NCI-H2081 treated with DMSO at 0.1 percent for 48 hours (cell line): ENCODE results near the gene IRAK1.
A peak's percentile ranks its signal among the peaks of the same experiment; 100 is the strongest.
"Not testable (repeated sequence)": the region's sequence is repeated elsewhere in the genome, so short reads cannot be mapped to it uniquely, and the experiment has no call there.

ENCODE experiments used
- DNase-seq: peaks from one replicate; lab custom pipeline; 2025; lab: John Stamatoyannopoulos, UW

Gene IRAK1

GRCh38 chrX:153993978-153994377 lies 25.7 kb downstream of the IRAK1 start:
- DNase-seq: no peak

DNA sequence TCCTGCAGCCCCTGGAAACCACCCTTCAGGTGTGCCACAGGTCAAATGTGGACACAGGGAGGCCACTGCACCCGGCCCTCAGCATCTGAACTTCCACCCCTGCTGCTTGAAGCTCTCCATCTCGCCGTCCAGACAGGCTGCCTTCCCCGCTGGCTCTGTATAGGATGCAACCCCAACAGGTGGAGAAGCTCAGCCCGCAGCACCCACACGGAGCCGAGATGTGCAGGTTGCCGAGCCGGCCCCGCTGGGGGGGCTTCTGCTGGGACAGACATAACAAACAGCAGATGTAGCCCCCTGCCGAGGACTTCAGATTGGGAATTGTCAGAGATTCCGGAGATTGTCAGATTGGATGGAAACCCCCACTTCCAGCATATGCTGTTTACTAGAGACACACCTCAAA lies 26.6 kb downstream of the IRAK1 start:
- no peak for DNase-seq

DNA sequence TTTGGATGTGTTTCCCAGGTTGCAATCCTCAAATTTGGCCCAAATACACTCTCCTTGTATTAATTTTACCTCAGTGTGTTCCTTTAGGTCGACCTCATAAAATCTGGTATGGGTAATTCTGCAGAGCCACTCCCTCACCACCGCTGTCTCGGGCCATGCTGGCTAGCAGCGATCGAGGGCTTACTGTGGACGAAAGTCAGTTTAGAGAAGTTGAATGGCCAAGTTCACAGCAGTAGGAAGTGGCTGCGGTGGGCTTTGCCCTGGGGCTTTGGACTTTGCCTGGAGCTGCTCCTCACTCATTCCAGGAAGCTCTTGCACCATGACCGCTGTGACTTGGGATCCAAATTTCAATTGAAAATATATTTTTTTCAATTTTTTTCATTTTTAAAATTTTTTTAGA lies 27.5 kb downstream of the IRAK1 start:
- no peak for DNase-seq

DNA sequence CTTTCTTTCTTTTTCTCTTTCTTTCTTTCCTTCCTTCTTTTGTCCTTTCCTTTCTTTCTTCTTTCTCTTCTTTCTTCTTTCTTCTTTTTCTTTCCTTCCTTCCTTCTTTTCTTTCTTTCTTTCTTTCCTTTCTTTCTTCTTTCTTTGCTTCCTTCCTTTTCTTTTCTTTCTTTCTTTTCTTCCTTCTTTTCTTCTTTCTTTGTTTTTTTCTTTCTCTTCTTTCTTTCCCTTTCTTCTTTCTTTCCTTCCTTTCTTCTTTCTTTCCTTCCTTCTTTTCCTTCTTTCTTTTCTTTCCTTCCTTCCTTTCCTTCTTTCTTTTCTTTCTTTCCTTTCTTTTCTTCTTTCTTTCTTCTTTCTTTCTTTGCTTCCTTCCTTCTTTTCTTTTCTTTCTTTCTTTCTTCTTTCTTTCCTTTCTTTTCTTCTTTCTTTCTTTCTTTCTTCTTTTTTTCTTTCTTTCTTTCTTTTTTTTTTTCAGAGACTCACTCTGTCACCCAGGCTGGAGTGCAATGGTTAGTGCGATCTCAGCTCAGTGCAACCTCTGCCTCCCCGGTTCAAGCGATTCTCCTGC lies 28.6 kb downstream of the IRAK1 start:
- no peak for DNase-seq

DNA sequence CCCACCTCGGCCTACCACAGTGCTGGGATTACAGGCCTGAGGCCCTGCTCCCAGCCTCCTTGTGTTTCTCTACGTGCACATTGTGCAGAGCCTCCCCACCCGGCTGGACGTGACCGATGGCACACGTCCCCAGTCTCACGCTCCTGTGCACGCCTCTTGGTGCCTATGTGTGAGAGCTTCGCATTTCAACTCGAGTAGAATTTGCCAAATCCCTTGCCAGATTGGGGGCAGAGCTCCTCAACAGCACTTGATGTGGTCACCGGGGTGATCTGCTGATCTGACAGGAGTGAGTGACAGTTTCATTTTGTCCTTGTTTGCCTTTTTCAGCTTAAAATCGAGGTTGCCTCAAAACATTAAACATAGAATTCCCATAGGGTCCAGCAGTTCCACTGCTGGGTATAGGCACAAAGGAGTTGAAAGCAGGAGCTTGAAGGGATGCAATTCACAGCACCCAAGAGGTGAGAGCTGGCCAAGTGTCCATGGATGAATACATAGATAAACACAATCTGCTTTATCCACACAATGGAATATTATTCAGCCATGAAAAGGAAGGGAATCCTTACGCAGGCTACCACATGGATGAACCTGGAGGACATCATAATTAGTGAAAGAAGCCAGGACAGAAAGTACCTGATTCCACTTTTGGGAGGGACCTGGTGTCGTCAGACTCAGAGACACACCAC lies 29.6 kb downstream of the IRAK1 start:
- no peak for DNase-seq

GRCh38 chrX:153988493-153988892 lies 31.2 kb downstream of the IRAK1 start:
- DNase-seq: no peak

GRCh38 chrX:153984351-153985178 lies 35.1 kb downstream of the IRAK1 start:
- DNase-seq: no peak

GRCh38 chrX:153983321-153983801 lies 36.3 kb downstream of the IRAK1 start:
- DNase-seq: no peak

- no peak for DNase-seq
These were observed 37.8 kb downstream of the IRAK1 start for GRCh38 chrX:153981771-153982533.

DNA sequence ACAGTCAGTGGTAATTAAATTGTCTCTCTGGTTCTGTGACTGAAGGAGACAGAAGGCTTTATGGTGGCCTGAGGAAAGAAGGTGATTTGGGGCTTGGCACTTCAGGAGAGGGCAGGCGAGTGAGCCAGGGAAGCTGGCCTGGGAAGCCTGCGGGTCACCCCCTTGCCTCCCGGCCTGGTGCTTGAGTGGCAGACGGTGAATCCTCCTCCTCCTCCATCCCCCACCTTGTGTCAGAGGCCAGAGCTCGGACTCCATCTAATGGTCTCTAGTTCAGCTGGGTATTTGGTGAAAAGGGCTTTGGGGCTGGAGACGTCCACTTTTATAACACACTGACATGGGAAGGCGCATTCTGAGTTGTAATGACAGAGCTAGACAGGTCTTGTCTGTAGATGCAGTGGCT lies 38.5 kb downstream of the IRAK1 start:
- no peak for DNase-seq

GRCh38 chrX:153980394-153980793 lies 39.3 kb downstream of the IRAK1 start:
- not testable (repeated sequence) for DNase-seq

- no peak for DNase-seq
These were observed 44.9 kb downstream of the IRAK1 start for GRCh38 chrX:153974726-153975286.

GRCh38 chrX:153974003-153974725 lies 45.5 kb downstream of the IRAK1 start:
- no peak for DNase-seq

DNA sequence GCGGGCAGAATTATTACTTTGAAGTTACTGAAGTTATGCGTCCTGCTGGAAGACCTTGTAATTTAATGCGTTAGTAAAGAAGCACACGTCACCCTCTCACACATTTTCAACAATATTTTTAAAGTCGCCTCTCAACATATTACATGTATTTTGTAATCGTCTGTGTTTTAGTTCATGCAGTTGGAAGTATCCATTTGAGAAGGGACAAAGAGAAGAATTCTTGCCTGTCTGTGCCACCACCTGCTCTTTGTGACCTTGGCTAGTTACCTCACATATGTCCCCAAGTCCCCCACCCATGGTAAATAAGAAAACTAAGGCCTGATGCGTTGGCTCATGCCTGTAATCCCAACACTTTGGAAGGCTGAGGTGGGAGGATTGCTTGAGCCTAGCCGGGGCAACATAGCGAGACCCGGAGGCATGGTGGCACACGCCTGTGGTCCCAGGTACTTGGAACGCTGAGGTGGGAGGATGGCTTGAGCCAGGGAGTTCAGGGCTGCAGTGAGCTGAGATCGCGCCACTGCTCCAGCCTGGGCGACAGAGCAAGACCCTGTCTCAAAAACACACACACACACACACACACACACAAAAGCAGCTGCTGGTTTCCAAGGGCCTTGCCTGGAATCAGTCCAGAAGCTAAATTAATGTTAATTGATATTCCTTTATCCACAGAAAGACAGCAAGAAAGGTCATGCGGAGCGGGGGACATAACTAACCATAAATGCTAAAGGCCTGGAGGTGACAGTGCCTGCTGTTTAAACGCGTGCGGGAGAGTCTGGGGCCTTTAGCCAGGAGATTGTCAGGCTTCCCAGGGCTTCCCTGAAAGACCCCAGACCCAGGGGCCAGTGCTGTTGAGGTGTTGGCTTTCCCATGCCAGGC lies 46.3 kb downstream of the IRAK1 start:
- no peak for DNase-seq

DNA sequence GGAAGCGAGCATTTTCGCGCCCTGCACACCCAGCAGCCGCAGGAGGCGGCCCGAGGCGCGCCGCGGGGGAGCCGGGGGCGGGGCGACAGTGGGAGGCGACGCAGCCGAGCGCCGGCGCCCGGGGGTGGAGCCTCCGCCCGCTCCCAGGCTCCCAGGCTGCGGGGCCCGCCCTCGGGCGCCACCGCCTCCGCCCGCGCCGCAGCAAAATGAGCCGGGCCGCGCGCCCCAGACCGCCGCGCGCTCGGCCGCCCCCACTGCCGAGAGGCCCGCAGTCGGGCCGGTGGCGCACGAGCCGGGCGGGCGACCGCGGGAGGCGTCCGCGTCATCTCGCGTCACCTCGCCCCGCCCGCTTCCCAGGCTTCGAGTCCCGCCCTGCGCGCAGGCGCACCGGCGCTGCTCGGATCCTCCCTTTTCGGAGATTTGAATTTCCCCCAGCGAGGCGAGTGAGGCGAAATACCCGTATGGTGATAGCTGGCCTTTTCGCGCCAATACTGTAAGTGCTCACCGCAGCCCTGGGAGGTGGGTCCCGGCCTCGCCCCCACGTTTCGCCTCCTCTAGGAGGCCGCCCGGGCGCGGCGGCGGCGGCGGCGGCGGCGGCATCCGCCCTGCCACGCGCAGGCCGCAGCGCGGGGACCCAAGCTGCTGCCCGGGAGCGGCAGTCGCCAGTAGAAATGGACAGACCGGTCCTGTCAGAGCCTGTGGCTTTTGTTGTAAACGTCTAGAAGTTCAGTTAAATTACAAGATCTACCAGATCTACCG lies 47.2 kb downstream of the IRAK1 start, which contains the start of gene TMEM187:
Gene TMEM187, plus strand, starts transcription at position 387 of the 759 bp plus-strand sequence. CDS start 9,309 bp downstream, outside the sequence.
- peak; percentile 27 for DNase-seq

DNA sequence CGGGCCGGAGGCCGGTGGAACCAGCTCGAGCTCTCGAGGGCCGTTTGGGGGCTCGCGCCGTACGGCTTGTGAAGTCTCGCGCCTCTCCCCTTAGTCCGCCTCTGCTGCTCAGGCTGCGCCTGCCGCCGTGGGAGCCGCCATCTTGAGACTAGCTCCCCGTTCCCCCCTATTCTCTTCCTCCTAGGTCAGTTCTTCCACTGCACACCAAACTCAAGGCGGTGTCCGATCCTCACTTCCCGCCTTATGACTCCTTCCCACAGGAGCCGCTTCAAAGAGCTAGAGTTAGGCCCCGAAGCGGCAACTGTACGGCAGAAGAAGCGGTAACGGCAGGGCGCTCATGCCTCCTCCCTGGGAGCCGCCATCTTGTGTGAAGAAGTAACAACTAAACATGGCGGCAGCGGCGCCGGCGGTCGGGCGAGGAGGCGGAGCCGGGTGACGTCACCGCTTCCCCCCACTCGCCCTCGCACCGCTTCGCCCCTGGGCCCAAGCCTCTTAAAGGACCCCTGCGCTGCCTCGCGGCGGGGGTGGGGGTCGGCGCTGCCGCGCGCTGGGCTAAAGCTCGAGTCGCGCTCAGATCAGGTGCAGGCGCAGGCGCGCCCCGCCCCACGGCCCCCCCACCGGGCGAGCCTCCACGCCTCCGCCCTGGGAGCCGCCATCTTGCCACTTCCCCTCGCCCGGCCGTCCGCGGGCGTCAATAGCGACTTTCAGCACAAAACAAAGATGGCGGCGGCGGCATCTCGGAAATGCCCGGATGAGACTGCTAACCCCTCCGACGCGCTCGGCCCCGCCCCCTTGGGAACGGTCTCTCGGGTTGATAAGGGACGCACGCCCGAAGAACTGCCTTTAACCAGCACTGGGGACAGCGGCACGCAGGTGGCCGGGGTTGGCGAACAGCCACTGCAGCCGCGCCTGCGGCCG lies 48.0 kb downstream of the IRAK1 start, which contains the start of gene HCFC1:
Gene HCFC1, minus strand, starts transcription at position 369 of the 918 bp plus-strand sequence. CDS start 978 bp downstream, outside the sequence.
- no peak for DNase-seq

GRCh38 chrX:153971124-153971449 lies 48.6 kb downstream of the IRAK1 start:
- no peak for DNase-seq
